IPS-20b (cell line): ENCODE data around the gene TNRC18.

ENCODE experiments used
- H3K27ac ChIP-seq: one replicate; pipeline ENCODE4 v1.5.1; 2013; ENCODE audit warnings: low read length
- H3K27me3 ChIP-seq: 2 replicates; pipeline ENCODE4 v1.6.1; 2013; ENCODE audit warnings: mild to moderate bottlenecking, low read length, inconsistent platforms; ENCODE audit not compliant: insufficient read depth
- H3K36me3 ChIP-seq: 2 replicates; pipeline ENCODE4 v1.6.1; 2013; ENCODE audit warnings: low read depth, mild to moderate bottlenecking, inconsistent platforms, low read length, moderate library complexity; ENCODE audit not compliant: insufficient read depth
- H3K4me1 ChIP-seq: 2 replicates; pipeline ENCODE4 v1.6.1; 2013; ENCODE audit warnings: mild to moderate bottlenecking, control low read depth, inconsistent platforms, low read length, moderate library complexity; ENCODE audit not compliant: insufficient read depth
- H3K4me3 ChIP-seq: 2 replicates; pipeline ENCODE4 v1.5.1; 2013; ENCODE audit warnings: mild to moderate bottlenecking, low read length, inconsistent platforms
- H3K9ac ChIP-seq: 2 replicates; pipeline ENCODE4 v1.6.1; 2013; ENCODE audit warnings: low read depth, mild to moderate bottlenecking, inconsistent platforms, low read length, moderate library complexity
- H3K9me3 ChIP-seq: 2 replicates; pipeline ENCODE4 v1.6.1; 2013; ENCODE audit warnings: mild to moderate bottlenecking, low read depth, low read length, inconsistent platforms; ENCODE audit not compliant: insufficient read depth

TNRC18 gene

GRCh38 chr7:5448378-5449037, 24.9 kb upstream of the TNRC18 start:
- Histone ChIP-seq H3K9ac (peak overlapping the region; percentile 29; the same call in 1 of the 2 replicates), H3K4me1 (no peaks in the 10 kb centered on the region; the same call in 1 of the 2 replicates), H3K27ac (no peak overlapping the region), H3K27me3 (no peaks in the 10 kb centered on the region), H3K9me3 (no peaks in the 10 kb centered on the region), H3K4me3 (no peak overlapping the region; the same call in 1 of the 2 replicates), H3K36me3 (no peaks in the 10 kb centered on the region)

GRCh38 chr7:5445981-5446594, 22.5 kb upstream of the TNRC18 start:
- no peak overlapping the region for H3K4me3 ChIP-seq
- no peak overlapping the region for H3K9ac ChIP-seq
- no peak overlapping the region for H3K27ac ChIP-seq
- no peaks in the 10 kb centered on the region for H3K9me3 ChIP-seq
- no peaks in the 10 kb centered on the region for H3K36me3 ChIP-seq
- H3K4me1 ChIP-seq, result no peaks in the 10 kb centered on the region; the same call in 1 of the 2 replicates
- no peaks in the 10 kb centered on the region for H3K27me3 ChIP-seq

GRCh38 chr7:5443678-5444077, 20.0 kb upstream of the TNRC18 start:
- H3K9ac ChIP-seq, result no peak overlapping the region
- no peaks in the 10 kb centered on the region for H3K9me3 ChIP-seq
- no peaks in the 10 kb centered on the region for H3K27me3 ChIP-seq
- no peak overlapping the region for H3K27ac ChIP-seq
- H3K4me1 ChIP-seq, result no peaks in the 10 kb centered on the region
- H3K36me3 ChIP-seq, result no peaks in the 10 kb centered on the region
- H3K4me3 ChIP-seq, result no peak overlapping the region

- Histone ChIP-seq H3K36me3 (no peaks in the 10 kb centered on the region), H3K4me1 (no peaks in the 10 kb centered on the region), H3K27me3 (no peaks in the 10 kb centered on the region), H3K9me3 (no peaks in the 10 kb centered on the region), H3K27ac (no peak overlapping the region), H3K9ac (no peak overlapping the region), H3K4me3 (no peak overlapping the region)
Observed at GRCh38 chr7:5442757-5443305, 19.2 kb upstream of the TNRC18 start.

- Histone ChIP-seq H3K9ac (no peak overlapping the region), H3K9me3 (peaks cover 5% of the 10 kb centered on the region; the same call in 1 of the 2 replicates), H3K4me3 (no peak overlapping the region), H3K27me3 (no peaks in the 10 kb centered on the region), H3K27ac (no peak overlapping the region), H3K36me3 (no peaks in the 10 kb centered on the region), H3K4me1 (no peaks in the 10 kb centered on the region)
Observed at GRCh38 chr7:5441840-5442503, 18.3 kb upstream of the TNRC18 start.

GRCh38 chr7:5439572-5440496, 16.2 kb upstream of the TNRC18 start:
- H3K9me3 ChIP-seq, result peaks cover 5% of the 10 kb centered on the region; the same call in 1 of the 2 replicates
- no peaks in the 10 kb centered on the region for H3K4me1 ChIP-seq
- H3K27ac ChIP-seq, result no peak overlapping the region
- no peaks in the 10 kb centered on the region for H3K27me3 ChIP-seq
- H3K9ac ChIP-seq, result no peak overlapping the region
- H3K4me3 ChIP-seq, result no peak overlapping the region
- H3K36me3 ChIP-seq, result no peaks in the 10 kb centered on the region

- Histone ChIP-seq H3K4me3 (no peak overlapping the region), H3K9me3 (peaks cover 5% of the 10 kb centered on the region; the same call in 1 of the 2 replicates), H3K9ac (no peak overlapping the region), H3K4me1 (no peaks in the 10 kb centered on the region), H3K27ac (no peak overlapping the region), H3K27me3 (no peaks in the 10 kb centered on the region), H3K36me3 (no peaks in the 10 kb centered on the region)
Observed at GRCh38 chr7:5439209-5439571, 15.6 kb upstream of the TNRC18 start.

- no peak overlapping the region for H3K9ac ChIP-seq
- no peaks in the 10 kb centered on the region for H3K4me1 ChIP-seq
- H3K9me3 ChIP-seq, result peaks cover 5% of the 10 kb centered on the region; the same call in 1 of the 2 replicates
- no peaks in the 10 kb centered on the region for H3K27me3 ChIP-seq
- H3K36me3 ChIP-seq, result no peaks in the 10 kb centered on the region
- no peak overlapping the region for H3K4me3 ChIP-seq
- no peak overlapping the region for H3K27ac ChIP-seq
Observed at GRCh38 chr7:5437987-5438386, 14.4 kb upstream of the TNRC18 start.

GRCh38 chr7:5437348-5437892, 13.8 kb upstream of the TNRC18 start:
- Histone ChIP-seq H3K9me3 (peaks cover 5% of the 10 kb centered on the region; the same call in 1 of the 2 replicates), H3K27ac (no peak overlapping the region), H3K9ac (no peak overlapping the region), H3K4me1 (no peaks in the 10 kb centered on the region), H3K36me3 (no peaks in the 10 kb centered on the region), H3K4me3 (no peak overlapping the region), H3K27me3 (peaks cover 3% of the 10 kb centered on the region; the same call in 1 of the 2 replicates)

- Histone ChIP-seq H3K4me3 (no peak overlapping the region), H3K9me3 (peaks cover 5% of the 10 kb centered on the region; the same call in 1 of the 2 replicates), H3K9ac (no peak overlapping the region), H3K4me1 (no peaks in the 10 kb centered on the region), H3K27me3 (peaks cover 15% of the 10 kb centered on the region; the same call in 1 of the 2 replicates), H3K36me3 (no peaks in the 10 kb centered on the region), H3K27ac (no peak overlapping the region)
Observed at GRCh38 chr7:5436003-5436678, 12.5 kb upstream of the TNRC18 start.
